Hematopoietic multipotent progenitor cell treated with erythropoietin and hydrocortisone succinate and interleukin-3 and kit ligand, for 8 days (in vitro differentiated cells): ENCODE data around the gene CA6.
"Not testable (repeated sequence)": the region's sequence is repeated elsewhere in the genome, so short reads cannot be mapped to it uniquely, and the experiment has no call there.

Experiments
- DNase-seq: peaks from one replicate; pipeline ENCODE4 v3.0.0-alpha.2; 2015

CA6 gene

DNA sequence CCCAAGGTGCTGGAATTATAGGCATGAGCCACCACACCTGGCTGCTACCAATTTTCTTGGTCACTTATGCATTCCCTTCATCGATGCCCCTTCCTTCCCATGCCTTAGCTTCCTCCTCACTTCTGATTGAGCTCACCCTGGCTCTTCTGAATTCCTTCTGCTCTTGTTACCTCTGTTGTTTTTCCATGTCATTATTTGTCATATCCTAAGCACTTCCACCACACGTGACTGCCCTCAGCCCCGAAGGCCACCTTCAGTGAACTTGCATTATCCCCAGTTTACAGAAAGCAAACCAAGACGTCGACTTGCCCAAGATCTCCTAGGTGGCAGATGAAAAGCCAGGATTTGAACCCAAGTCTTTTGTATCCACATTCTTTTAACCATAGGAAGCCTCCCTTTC, 30.7 kb downstream of the CA6 start:
- DNase-seq, result no peak

DNA sequence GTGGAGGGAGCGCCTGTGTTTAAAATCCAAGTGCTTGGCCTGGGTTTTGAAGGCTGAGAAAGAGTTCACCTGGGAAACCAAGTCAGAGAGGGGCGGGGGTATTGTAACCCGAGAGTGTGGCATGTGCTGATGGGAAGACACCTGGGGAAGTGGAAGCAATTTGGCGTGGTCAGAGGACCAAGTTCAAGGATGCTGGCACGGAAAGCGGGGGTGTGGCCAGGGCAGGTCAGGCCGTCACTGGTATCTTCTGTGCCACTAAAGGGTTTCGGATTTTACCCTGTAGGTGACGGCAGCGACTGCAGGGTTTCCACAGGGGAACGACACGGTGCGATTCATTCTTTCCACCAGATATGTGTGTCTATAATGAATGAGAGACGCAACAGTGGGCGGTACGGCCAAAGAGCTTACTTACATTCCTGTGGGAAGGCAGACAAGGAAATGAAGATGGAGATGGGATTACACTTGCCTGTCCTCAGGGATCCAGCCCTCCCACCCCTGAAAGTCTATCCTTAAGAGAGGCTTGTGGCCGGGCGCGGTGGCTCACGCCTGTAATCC, 31.3 kb downstream of the CA6 start:
- DNase-seq, result no peak

DNA sequence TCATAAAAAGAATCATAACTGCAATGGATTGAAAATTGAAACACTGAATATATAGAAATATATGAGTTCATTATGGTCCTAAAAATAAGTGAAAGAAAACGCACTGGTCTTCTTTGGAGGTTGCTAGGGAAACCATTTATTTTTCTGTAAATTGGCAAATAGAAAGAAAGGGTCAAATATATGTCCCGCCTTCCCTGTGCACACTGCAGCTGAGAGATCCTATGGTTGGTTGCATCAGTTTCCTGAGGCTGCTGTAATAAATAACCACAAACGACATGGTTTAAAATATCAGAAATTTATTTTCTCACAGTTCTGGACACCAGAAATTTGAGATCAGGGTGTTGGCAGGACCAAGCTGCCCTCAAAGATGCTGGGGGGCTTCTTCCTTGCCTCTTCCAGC, 35.0 kb downstream of the CA6 start:
- no peak for DNase-seq

DNA sequence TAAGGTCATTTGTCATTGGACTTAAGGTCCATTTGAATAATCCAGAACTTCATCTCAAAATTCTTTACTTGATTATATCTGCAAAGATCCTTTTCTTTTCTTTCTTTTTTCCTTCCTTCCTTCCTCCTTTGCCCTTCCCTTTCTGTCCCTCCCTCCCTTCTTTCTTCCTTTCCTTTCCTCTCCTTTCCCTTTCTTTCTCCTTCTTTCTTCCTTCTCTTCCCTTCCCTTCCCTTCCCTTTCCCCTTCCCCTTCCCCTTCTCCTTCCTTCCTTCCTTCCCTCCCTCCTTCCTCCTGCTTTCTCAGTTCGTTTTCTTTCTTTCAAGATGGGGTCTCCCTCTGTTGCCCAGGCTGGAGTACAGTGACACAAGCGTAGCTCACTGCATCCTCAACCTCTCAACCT, 35.5 kb downstream of the CA6 start:
- DNase-seq, result no peak

DNA sequence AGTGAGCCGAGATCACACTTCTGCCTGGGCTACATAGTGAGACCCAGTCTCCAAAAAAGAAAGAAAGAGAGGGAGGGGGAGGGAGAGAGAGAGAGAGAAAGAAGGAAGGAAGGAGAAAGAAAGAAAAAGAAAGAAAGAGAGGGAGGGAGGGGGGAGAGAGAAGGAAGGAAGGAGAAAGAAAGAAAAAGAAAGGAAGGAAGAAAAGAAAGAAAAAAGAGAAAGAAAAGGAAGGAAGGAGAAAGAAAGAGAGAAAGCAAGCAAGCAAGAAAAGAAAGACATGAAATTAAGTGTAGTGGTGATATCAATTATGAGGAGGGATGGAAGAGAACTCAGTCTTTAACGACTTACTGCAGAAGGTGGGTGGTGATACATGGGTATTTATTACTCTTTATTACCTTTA, 38.5 kb downstream of the CA6 start:
- no peak for DNase-seq

DNA sequence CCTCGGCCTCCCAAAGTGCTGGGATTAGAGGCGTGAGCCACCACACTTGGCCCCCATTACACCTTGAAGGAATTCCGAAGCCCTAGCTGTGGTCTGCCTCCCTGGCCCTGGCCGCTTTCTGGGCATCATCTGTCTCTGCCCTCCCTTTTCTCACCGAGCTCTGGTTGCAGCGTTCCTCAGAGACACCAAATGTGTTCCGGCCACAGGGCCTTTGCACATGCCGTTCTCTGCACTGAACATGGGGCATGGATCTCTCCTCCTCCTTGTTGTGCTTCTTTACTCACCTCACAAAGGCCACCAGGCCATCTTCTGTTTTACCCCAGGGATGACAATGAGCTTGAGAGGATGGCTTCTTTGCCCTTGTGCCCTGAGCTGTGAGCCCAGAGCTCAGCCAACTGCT, 39.3 kb downstream of the CA6 start:
- no peak for DNase-seq

DNA sequence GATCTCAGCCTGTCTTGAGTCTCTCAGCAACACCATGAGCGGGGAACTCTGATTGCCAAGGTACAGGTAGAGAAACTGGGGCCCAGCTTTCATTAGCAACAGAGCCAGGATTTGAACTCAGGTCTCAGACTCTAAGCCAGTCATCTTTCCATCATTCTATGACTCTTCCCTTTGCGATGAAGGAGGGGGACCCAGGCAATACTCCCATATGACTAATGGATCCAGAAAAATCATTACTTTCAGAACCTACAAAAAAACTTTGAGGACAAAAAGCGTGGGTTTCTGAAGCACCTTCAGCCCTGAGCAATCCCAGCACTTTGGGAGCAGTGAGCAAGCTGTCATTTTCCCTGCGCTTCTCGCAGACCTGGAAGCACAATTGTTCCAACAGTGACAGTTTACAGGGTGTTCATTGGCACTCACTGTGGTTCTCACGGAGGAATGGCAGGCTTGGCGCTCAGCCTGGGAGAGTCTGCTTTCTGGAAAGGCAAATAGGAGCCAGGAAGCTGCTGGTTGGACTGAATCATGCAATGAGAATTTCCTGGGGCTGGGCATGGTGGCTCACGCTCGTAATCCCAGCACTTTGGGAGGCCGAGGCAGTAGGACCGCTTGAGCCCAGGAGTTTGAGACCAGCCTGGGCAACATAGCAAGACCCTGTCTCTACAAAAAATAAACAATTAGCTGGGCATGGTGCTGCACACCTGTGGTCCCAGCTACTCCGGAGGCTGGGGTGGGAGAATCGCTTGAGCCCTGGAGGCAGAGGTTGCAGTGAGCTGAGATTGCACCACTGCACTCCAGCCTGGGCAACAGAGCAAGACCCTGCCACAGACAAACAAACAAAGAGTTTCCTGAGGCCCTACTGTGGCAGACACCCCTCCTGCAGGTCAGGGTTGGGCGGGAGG, 40.5 kb downstream of the CA6 start:
- DNase-seq, result no peak

DNA sequence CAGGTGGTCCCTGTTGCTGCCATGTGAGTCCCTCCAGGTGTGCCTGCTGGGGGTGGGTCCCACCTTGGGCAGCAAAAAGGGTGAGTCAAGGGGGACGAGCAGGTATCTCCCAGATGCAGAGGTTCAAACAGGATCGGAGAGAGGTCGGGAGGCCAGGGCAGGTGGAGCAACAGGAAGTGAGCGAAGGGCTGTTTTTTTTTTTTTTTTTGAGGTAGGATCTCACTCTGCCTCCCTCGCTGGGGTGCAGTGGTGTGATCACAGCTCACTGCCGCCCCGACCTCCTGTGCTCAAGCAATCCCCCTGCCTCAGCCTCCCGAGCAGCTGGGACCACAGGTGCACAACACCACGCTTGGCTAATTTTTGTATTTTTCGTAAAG, 41.1 kb downstream of the CA6 start:
- DNase-seq, result no peak

DNA sequence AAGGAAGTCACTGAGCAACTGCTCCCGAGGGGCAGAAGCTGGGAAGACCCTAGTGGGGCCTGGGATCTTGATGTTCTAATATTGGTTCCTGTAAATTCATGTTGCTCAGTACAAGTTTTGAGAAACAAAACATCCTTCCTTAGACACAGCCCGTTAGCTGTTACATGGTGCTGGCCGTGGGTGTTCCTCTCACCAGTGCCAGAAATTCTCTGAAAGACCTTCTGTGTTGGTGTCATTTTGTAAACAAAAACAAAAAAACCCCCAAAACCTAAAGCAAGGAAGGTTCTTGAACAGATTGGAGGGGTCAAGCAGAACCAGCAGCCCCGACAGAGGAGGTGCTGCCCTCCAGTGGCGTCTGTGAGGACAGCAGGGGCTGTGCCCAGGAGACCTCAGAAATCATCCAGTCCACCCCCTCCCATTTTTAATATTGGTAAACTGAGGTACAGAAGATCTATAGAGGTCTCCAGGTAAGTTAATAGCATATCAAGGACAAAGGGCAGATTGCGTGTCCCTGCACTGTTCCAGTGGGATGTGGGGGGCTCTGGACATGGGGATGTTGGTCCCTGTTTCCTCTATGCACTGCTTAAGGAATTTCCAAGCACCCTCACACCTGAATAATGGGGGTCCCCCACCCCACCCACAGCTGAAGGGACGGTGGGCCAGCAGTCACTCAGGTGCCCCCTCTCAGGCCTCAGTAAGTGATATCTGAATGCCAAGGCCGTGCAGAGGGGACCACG, 42.4 kb downstream of the CA6 start:
- peak; percentile 28 for DNase-seq

DNA sequence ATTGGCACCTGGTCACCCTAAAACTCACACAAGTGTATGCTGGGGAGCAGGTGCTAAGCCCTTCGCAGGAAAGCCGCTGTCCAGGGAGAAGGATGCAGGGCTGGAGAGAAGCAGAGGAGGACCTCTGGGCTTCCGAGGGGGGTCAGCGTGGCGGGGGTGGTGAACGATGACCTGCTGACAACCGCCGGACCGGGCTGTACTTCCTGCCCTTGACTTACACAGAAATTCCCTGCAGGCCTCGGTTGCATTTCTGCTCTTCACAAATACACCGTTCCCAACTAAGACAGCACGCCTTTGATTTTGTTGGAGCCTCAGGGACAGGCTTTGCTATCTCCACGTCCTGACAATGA, 42.9 kb downstream of the CA6 start:
- no peak for DNase-seq

DNA sequence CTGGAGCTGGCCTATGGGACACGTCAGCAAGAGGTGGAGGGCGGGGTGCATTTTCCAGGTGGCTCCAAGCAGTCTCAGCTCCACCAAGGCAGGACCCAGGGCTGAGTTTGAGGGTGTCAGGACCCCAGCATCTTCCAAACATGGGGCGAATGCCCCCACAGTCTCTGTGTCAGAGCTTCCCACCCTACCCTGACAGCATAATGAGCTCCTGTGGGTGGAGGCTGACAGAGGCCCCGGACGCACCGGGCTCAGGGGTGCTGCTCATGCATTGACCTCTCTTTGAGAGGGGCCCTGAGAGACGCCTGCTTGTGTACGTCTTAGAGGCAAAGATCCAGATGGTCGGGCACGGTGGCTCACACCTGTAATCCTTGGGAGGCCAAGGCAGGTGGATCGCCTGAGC, 43.4 kb downstream of the CA6 start:
- no peak for DNase-seq

DNA sequence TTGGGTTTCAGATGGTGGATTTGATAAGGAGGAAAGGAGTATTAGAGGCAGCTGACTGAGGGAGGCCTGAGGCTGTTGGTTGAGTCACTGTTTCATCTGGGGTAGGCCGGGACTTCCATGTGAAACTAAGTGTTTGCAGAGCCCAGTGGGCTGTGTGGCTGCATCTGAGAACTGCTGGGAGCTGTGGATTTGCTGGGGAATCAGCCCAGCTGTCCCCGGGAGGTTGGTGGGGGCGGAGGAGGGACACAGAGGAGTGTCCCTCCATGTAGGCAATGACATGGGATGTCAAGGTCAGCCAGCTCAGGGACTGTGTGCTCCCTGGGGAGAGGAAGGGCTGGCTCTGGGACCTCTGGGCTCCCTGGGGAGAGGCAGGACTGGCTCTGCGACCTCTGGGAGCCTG, 44.2 kb downstream of the CA6 start:
- no peak for DNase-seq

DNA sequence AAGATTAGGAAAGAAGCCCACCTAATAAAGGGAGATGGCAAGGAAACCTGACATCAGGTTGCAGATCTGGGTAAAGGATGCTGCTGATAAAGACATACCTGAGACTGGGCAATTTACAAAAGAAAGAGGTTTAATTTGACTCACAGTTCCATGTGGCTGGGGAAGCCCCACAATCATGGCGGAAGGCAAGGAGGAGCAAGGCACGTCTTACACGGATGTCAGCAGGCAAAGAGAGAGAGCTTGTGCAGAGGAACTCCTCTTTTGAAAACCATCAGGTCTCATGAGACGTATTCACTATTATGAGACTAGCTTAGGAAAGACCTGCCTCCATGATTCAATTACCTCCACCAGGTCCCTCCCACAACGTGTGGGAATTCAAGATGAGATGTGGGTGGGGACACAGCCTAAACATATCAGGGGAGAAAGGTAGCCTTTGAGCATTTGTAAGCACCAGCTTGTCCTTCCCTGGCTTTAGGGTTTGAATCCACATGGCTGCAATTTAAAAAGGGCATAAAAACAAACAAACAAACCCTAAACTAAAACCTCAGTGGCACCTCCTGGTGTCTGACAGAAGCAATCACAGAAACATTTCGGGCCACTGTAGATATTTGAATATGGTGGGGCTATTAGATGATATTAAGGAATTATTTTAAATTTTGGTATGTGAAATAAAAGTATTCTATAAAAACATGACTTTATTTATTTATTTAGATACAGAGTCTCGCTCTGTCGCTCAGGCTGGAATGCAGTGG, 47.4 kb downstream of the CA6 start:
- no peak for DNase-seq

DNA sequence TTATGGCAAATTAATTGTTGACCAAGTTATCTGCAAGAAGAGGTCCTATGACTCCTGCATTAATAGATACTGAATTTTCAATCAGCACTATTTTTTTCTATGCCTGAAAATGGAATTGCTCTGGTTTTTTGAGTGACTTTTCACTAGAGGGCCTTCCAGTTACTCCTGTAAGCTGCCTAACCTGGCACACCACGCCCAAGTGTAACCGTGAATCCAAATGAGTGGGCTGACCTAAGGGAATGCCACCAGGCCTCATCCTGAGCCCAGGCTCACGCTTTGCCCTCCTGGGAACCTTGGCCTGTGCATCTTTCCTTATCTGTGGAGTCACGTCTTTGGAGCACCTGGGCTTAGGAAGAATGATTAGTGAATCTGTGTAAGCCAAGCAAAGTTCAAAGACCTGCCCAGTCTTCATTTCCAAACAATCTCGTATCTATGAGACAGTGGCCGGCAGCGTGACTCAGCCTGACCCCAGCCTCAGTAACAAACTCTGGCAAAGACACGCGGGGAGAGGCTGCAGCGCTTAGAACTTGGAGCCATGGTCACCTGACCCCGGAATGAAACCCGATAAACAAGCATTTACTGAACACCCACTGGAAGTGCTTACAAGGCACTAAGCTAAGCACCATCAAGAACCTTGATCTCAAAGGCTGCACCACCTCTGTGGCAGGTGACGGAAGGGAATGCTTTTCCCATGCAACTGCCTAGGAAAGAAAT, 48.5 kb downstream of the CA6 start:
- DNase-seq, result not testable (repeated sequence)

DNA sequence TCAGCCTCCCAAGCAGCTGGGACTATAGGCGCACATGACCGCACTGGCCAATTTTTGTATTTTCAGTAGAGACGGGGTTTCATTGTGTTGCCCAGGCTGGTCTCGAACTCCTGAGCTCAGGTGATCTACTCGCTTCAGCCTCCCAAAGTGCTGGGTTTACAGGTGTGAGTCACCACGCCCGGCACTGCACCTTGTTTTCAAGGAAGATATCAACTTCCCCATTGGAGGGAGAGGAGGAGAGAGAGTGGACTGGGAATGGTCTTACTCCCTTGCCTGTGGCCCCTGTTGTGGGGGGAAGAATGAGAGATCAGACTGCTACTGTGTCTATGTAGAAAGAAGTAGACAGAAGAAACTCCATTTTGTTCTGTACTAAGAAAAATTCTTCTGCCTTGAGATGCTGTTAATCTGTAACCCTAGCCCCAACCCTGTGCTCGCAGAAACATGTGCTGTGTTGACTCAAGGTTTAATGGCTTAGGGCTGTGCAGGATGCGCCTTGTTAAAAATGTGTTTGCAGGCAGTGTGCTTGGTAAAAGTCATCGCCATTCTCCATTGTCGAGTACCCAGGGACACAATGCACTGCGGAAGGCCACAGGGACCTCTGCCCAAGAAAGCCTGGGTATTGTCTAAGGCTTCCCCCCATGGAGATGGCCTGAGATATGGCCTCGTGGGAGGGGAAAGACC, 56.0 kb downstream of the CA6 start:
- DNase-seq, result not testable (repeated sequence)

DNA sequence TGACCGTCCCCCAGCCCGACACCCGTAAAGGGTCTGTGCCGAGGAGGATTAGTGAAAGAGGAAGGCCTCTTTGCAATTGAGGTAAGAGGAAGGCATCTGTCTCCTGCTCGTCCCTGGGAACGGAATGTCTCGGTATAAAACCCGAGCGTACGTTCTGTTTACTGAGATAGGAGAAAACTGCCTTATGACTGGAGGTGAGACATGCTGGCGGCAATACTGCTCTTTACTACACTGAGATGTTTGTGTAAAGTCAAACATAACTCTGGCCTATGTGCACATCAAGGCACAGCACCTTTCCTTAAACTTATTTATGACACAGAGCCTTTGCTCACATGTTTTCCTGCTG, 56.5 kb downstream of the CA6 start:
- DNase-seq, result not testable (repeated sequence)

DNA sequence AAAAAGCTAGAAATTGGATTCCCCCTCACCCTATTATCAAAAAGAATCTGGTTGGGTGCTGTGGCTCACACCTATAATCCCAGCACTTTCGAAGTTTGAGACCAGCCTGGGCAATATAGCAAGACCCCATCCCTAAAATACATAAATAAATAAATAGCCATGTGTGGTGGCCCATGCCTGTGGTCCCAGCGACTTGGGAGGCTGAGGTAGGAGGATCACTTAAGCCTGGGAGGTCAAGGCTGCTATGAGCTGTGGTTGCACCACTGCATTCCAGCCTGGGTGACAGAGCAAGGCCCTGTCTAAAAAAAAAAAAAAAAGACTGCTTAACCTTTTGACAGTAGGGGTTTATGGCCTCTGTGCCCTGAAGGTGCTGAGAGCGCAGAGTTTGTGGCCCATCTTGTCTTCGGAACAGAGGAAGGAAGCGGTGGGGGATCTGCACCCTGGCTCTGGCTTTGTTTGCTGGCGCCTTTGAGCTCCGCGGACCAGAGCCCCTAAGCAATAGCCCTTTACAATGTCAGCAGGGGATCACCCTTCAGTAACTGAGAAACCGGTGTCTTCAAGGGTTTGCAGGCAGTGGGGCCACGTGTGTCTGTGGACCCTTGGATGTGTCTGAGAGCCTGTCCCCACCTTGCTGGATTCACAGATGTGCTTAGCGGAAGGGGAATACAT, 58.5 kb downstream of the CA6 start:
- DNase-seq, result no peak

DNA sequence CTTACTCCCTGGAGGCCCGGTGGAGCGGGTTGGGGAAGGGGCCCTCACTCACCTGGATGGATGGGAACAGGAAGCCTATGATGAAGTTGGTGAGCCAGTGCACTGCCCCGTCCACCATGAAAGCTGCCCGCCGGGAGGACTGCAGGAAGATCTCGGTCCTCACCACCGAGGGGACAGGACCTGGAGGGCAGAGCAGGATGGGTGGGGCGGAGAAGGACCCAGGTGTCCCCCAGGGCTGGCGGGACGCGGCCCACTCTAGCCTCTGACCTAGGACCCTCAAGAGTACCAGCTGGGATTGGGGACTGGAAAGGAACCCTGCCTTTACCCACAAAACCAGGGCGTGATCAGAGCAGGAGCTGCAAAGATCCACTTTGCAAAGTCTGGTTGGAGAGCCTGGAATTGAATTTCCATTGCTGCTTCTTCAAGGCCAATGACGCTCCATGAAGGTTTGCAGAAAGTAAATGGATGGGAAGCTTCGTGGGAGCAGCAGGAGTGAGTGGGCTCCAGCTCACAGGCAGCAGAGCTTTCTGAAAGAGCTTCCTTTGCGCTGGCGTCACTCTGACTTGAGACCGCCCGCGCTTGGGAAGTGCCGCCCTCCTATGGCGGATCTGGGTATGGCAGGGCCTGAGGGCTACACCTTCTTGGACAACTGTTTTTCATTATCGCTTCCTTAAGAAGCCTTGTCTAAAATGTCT, 59.2 kb downstream of the CA6 start:
- DNase-seq, result peak; percentile 65

DNA sequence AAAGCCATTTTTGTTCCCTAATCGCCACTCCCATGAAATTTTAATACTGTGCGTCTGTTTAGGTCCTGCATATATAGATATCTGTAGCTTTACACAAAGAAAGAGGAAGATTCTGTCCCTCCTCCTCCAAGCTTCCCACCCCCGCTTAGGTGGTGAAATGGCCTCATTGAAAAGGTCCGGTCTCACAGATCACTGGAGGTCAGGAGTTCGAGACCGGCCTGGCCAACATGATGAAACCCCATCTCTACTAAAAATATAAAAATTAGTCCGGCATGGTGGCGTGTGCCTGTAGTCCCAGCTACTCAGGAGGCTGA, 59.7 kb downstream of the CA6 start:
- no peak for DNase-seq

DNA sequence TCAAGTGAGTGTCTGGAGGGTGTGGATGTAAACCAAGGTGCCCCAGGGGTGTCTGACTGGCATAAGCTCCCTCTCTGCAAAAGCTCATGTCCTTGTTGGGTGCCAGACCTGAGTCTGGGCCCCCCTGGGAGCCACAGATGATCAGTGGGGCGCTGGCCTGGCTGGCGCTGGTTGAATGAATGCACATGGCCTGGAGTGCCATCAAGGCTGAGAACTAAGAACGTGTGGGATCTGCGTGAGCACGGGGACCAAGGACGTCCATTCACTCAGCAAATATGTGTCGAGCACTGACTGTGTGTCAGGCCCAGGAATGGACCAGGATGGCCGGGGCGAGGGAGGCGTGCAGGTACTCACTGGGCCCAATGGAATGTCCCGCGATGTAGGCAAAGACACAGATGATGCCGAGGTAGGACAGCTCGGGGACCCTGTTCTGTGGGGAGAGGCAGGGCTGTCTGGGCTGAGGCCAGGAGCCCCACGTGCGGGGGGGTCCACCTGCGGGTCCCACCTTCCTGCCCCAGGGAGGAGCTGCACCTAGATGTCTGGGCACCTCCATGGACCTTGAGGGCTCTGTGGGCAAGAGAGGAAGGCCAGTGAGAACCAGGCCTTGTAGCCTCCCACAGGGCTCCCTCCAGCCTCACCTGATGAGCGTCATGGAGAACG, 61.4 kb downstream of the CA6 start:
- no peak for DNase-seq

DNA sequence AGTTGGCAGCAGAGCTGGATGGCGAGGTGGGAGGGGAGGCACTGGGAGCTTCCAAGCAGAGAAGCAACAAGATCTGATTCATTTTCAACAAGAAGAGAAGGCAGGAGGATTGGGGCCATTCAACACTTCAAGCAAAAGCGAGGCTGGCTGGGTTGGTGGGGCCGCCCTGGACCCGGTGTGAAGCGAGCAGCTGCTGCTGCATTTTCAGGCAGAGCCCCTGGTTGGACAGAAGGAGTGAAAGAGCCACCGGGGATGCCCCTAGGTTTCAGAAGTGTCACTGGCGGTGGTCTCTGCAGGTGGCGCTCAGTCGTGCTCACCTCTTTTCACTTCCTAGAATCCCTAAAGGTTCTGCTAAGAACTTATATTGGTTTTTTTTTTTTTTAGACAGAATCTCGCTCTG, 62.6 kb downstream of the CA6 start:
- no peak for DNase-seq
